Loucy (cell line): ENCODE data around the gene PLCL2.

Experiments used
- EZH2phosphoT487 ChIP-seq: fragments of 200-600 bp; IDR thresholded peaks from 2 replicates; pipeline ENCODE4 v1.6.1; 2018; ENCODE audit warnings: antibody characterized with exemption, mild to moderate bottlenecking, moderate library complexity, borderline replicate concordance
- TF ChIP-seq, protein P1 (sequence below): fragments of 200-600 bp; sonication (generic); conservative IDR thresholded peaks from 2 replicates; pipeline ENCODE4 v1.5.1; 2014; ENCODE audit warnings: mild to moderate bottlenecking, antibody characterized with exemption, low read length

- TF ChIP-seq, protein P1, sequence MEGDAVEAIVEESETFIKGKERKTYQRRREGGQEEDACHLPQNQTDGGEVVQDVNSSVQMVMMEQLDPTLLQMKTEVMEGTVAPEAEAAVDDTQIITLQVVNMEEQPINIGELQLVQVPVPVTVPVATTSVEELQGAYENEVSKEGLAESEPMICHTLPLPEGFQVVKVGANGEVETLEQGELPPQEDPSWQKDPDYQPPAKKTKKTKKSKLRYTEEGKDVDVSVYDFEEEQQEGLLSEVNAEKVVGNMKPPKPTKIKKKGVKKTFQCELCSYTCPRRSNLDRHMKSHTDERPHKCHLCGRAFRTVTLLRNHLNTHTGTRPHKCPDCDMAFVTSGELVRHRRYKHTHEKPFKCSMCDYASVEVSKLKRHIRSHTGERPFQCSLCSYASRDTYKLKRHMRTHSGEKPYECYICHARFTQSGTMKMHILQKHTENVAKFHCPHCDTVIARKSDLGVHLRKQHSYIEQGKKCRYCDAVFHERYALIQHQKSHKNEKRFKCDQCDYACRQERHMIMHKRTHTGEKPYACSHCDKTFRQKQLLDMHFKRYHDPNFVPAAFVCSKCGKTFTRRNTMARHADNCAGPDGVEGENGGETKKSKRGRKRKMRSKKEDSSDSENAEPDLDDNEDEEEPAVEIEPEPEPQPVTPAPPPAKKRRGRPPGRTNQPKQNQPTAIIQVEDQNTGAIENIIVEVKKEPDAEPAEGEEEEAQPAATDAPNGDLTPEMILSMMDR: peak; percentile 39
- no peak for TF ChIP-seq EZH2phosphoT487
Observed at GRCh38 chr3:16871915-16872842, 12.6 kb upstream of the PLCL2 start.
